Astrocyte (in vitro differentiated cells and primary cell): Measurements from ENCODE around the gene IL1RL2.

Source experiments
- EZH2 ChIP-seq: IDR thresholded peaks from 2 replicates; pipeline ENCODE4 v1.6.1; 2012; ENCODE audit warnings: mild to moderate bottlenecking, low read length, inconsistent platforms; ENCODE audit not compliant: insufficient read depth
- TF ChIP-seq, protein P1 (sequence below): IDR thresholded peaks from 2 replicates; pipeline ENCODE4 v1.5.1; 2011; ENCODE audit warnings: low read depth, mild to moderate bottlenecking, inconsistent platforms, low read length, moderate library complexity; ENCODE audit not compliant: insufficient read depth

DNA sequence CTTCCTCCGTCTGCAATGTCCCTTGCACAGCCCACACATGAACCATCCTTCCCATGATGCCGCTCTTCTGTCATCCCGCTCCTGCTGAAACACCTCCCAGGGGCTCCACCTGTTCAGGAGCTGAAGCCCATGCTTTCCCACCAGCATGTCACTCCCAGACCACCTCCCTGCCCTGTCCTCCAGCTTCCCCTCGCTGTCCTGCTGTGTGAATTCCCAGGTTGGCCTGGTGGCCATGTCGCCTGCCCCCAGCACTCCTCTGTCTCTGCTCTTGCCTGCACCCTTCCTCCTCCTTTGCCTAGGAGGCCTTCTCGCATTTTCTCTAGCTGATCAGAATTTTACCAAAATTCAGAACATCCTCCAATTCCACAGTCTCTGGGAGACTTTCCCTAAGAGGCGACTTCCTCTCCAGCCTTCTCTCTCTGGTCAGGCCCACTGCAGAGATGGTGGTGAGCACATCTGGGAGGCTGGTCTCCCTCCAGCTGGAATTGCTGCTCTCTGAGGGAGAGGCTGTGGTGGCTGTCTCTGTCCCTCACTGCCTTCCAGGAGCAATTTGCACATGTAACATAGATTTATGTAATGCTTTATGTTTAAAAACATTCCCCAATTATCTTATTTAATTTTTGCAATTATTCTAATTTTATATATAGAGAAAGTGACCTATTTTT, 8.9 kb upstream of the IL1RL2 start:
- no peak for TF ChIP-seq EZH2
- TF ChIP-seq, protein P1, sequence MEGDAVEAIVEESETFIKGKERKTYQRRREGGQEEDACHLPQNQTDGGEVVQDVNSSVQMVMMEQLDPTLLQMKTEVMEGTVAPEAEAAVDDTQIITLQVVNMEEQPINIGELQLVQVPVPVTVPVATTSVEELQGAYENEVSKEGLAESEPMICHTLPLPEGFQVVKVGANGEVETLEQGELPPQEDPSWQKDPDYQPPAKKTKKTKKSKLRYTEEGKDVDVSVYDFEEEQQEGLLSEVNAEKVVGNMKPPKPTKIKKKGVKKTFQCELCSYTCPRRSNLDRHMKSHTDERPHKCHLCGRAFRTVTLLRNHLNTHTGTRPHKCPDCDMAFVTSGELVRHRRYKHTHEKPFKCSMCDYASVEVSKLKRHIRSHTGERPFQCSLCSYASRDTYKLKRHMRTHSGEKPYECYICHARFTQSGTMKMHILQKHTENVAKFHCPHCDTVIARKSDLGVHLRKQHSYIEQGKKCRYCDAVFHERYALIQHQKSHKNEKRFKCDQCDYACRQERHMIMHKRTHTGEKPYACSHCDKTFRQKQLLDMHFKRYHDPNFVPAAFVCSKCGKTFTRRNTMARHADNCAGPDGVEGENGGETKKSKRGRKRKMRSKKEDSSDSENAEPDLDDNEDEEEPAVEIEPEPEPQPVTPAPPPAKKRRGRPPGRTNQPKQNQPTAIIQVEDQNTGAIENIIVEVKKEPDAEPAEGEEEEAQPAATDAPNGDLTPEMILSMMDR = no peak
